ENCODE data around the gene IL17RD.

DNA sequence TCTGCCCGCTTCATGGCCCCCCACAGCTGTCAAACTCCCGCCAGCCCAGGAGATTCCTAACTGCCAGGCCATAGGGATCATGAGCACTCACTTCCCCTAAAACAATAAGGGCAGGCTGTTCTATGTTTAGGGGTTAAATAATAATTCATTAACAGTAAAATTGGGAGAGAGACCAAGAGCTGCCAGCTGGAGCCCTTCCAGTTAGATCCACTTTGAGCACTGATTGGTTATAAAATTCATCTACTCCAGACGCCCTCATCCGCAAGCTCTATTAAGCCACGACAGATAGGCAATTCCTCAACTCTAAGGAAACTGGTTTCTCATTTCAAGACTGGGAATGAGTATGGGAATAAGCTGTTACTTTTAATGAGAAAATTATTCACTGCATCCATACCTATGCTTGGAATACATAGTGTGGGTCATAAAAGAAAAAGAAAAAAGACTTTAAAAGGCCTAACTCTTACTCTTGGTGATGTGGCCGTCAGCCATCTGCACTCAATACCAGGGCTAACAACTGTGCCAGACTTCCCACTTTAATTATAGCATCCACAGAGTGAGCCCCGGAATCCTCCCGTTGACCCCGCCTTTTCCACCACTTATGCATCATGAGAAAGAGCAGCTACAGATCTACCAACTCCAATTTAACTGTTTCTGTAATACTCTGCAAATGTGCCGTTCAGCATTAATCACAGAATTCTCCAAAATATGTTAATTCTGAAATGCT, 44.5 kb downstream of the IL17RD start:
- no peak for TF ChIP-seq CTCF (conservative IDR thresholded peaks at IDR 0.05; ENCODE audit: low read depth, low read length)
- no peak for TF ChIP-seq EZH2 (IDR thresholded peaks at IDR 0.05; ENCODE audit: borderline replicate concordance, low read depth, low read length, poor library complexity, severe bottlenecking)
